GM19023 (cell line): ENCODE measurements around the gene RNF213.

Experiments
- ATAC-seq: cut with Tn5 transposase; IDR thresholded peaks from one replicate; pipeline ENCODE4 v1.9.1; 2021; ENCODE audit warnings: mild to moderate bottlenecking, moderate library complexity; ENCODE audit not compliant: unreplicated experiment

Gene RNF213

GRCh38 chr17:80426671-80427326 is 166.1 kb downstream of the RNF213 start:
- ATAC-seq, result no peak

- ATAC-seq, result no peak
Measured at GRCh38 chr17:80427366-80428282, 167.0 kb downstream of the RNF213 start.

- ATAC-seq, result no peak
Measured at GRCh38 chr17:80428363-80428762, 167.7 kb downstream of the RNF213 start.

- ATAC-seq, result no peak
Measured at GRCh38 chr17:80428796-80429195, 168.1 kb downstream of the RNF213 start.

GRCh38 chr17:80429356-80430275 is 169.0 kb downstream of the RNF213 start:
- ATAC-seq, result no peak

GRCh38 chr17:80430446-80431245 is 170.0 kb downstream of the RNF213 start:
- no peak for ATAC-seq

GRCh38 chr17:80431246-80432195 is 170.9 kb downstream of the RNF213 start:
- ATAC-seq, result no peak

- no peak for ATAC-seq
Measured at GRCh38 chr17:80432350-80432955, 171.8 kb downstream of the RNF213 start.

- no peak for ATAC-seq
Measured at GRCh38 chr17:80432961-80433550, 172.4 kb downstream of the RNF213 start.

- no peak for ATAC-seq
Measured at GRCh38 chr17:80433916-80434666, 173.4 kb downstream of the RNF213 start.

GRCh38 chr17:80437532-80437931 is 176.9 kb downstream of the RNF213 start:
- no peak for ATAC-seq

GRCh38 chr17:80438806-80439205 is 178.2 kb downstream of the RNF213 start:
- no peak for ATAC-seq

- ATAC-seq, result no peak
Measured at GRCh38 chr17:80439499-80439898, 178.8 kb downstream of the RNF213 start.

GRCh38 chr17:80441133-80441578 is 180.5 kb downstream of the RNF213 start:
- no peak for ATAC-seq

GRCh38 chr17:80441598-80442322 is 181.1 kb downstream of the RNF213 start:
- ATAC-seq, result no peak

GRCh38 chr17:80442323-80442659 is 181.6 kb downstream of the RNF213 start:
- ATAC-seq, result no peak

GRCh38 chr17:80442764-80443163 is 182.1 kb downstream of the RNF213 start:
- no peak for ATAC-seq
